GM12874 (cell line): ENCODE data around the gene LRMDA.

Experiments used
- CTCF ChIP-seq: IDR thresholded peaks from 2 replicates; pipeline ENCODE4 v1.5.1; 2011; ENCODE audit warnings: low read depth, mild to moderate bottlenecking, control low read depth, low read length, moderate library complexity; ENCODE audit not compliant: insufficient read depth

LRMDA gene

GRCh38 chr10:75399461-75400162 lies 31.8 kb upstream of the LRMDA start:
- peak; percentile 73 for TF ChIP-seq CTCF

- TF ChIP-seq CTCF = no peak
Observed at GRCh38 chr10:75400163-75400770, 31.2 kb upstream of the LRMDA start.

- no peak for TF ChIP-seq CTCF
Observed at GRCh38 chr10:75400771-75401568, 30.5 kb upstream of the LRMDA start.

DNA sequence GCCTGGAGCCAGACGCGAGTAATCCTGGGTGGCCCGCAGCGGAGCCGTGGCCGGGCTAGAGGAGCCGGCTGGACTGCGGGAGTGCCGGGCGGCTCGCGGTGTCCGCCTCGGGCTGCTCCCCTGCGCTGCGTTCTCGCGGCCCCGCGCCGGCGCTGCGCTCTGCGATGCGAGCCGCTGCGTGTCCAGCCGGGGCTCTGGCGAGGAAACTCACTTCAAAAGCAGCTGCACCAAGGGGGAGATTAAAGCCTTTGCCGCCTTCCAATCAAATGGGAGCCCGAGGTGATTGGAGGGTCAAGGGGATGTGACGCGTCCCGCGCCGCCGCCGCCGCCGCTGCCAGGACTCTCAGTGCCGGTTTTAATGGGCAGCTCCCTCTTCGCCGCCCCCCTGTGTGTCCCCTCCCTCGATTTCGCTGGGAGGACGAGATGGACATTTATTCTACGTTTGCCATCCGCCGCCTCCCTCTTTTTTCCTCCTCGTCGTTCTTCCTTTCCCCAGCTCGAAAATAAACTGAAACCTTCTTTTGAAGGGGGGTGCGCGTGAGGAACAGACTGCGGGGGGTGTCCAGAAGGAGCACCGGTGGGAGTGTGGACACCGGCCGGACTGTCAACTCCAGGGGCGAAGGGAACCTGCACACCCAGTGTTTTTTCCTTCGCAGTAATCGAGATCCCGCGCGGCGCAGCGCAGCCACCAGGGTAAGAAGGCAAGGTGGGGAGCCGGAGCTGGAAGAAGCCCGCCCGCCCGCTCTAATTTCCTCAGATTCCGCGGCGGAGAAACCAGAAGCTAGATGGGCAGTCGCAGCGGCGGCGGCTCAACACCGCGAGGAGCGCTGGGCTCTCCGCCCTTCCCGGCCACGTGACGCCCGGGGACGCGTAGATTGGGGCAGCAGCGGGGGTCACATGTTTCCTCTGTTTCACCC lies 29.6 kb upstream of the LRMDA start, which contains the start of gene ZNF503:
Gene ZNF503 (minus strand): TSS at position 196 of the 917 bp plus-strand sequence. CDS start 345 bp downstream, outside the sequence.
- no peak for TF ChIP-seq CTCF

- no peak for TF ChIP-seq CTCF
Observed at GRCh38 chr10:75402486-75403143, 28.8 kb upstream of the LRMDA start.

- TF ChIP-seq CTCF = no peak
Observed at GRCh38 chr10:75403144-75403938, 28.1 kb upstream of the LRMDA start.
